GM12864 (cell line): Measurements from ENCODE around the gene ELAC1.

Source experiments
- DNase-seq: peaks from one replicate; pipeline ENCODE4 v3.0.0-alpha.2; 2011; ENCODE audit warnings: low read depth
- H3K4me3 ChIP-seq: 2 replicates; pipeline ENCODE4 v1.5.1; 2011; ENCODE audit warnings: mild to moderate bottlenecking, low read depth, low read length, control low read depth
- TF ChIP-seq, protein P1 (sequence below): IDR thresholded peaks from 2 replicates; pipeline ENCODE4 v1.5.1; 2011; ENCODE audit warnings: low read depth, mild to moderate bottlenecking, moderate library complexity, low read length, control low read depth, inconsistent platforms; ENCODE audit errors: missing control alignments

The ELAC1 gene

DNA sequence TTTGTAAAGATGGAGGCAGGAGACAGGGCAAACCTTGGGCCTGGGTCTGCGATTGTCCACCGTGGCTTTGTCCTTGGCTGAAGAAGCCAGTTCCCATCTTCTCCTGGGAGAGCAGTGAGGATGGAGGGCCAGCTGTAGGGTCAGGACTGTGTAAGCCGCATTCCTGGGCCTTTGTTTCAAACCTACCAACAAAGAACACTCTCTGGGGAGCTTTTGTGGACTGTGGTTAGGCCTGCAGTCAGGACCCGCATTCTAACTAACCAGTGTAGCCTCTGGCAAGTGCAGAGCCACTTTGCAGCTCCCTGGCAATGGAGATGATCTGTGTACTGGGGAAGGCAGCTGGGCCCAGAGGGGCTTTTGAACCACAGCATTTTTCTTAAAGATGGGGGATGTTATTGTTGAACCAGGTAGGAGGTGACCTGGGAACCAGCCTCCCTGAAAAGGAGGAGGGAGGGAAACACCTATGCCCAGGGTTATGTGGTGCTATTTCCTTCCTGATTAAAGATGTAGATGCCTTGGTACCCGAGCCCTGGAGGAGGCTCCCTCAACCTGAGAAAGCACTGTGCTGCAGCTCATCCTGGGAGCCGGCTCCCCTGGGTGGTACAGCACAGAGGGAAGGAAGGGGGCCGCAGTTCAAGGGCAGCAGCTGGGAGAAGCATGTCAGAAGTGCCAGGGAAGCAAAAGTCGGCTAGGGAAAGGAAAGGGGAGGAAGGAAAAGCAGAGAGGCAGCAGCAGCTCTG is 49.5 kb downstream of the ELAC1 start:
- DNase-seq = no peak
- TF ChIP-seq, protein P1, sequence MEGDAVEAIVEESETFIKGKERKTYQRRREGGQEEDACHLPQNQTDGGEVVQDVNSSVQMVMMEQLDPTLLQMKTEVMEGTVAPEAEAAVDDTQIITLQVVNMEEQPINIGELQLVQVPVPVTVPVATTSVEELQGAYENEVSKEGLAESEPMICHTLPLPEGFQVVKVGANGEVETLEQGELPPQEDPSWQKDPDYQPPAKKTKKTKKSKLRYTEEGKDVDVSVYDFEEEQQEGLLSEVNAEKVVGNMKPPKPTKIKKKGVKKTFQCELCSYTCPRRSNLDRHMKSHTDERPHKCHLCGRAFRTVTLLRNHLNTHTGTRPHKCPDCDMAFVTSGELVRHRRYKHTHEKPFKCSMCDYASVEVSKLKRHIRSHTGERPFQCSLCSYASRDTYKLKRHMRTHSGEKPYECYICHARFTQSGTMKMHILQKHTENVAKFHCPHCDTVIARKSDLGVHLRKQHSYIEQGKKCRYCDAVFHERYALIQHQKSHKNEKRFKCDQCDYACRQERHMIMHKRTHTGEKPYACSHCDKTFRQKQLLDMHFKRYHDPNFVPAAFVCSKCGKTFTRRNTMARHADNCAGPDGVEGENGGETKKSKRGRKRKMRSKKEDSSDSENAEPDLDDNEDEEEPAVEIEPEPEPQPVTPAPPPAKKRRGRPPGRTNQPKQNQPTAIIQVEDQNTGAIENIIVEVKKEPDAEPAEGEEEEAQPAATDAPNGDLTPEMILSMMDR = no peak
- no peak overlapping the region for H3K4me3 ChIP-seq

DNA sequence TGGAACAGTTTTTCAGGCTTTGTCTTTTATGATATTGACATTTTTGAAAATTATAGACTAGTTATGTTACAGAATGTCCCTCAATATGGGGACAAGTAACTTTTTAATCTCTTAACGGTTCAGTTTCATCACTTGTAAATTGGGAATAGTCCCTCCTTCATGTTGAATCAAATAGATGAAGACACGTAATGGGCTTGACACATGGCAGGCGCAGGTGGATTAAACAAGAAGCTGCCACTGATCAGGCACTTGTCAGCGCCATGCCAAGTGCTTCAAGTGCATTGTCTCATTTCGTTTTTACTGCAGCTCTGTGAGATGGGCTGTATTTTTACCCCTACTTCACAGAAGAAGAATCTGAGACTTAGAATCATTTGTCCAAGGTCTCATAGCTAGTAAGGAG is 52.7 kb downstream of the ELAC1 start:
- no peak overlapping the region for H3K4me3 ChIP-seq
- no peak for DNase-seq
- TF ChIP-seq, protein P1 = no peak

GRCh38 chr18:51021226-51021965 is 53.6 kb downstream of the ELAC1 start:
- DNase-seq = no peak
- TF ChIP-seq, protein P1 = no peak
- no peak overlapping the region for H3K4me3 ChIP-seq

GRCh38 chr18:51025512-51025911 is 57.7 kb downstream of the ELAC1 start:
- TF ChIP-seq, protein P1 = no peak
- no peak overlapping the region for H3K4me3 ChIP-seq
- no peak for DNase-seq

- peak; percentile 19 for DNase-seq
- TF ChIP-seq, protein P1 = no peak
- H3K4me3 ChIP-seq = no peak overlapping the region
Observed at GRCh38 chr18:51028201-51028805, 60.5 kb downstream of the ELAC1 start.

- DNase-seq = no peak
- TF ChIP-seq, protein P1 = no peak
- peak overlapping the region; percentile 69 for H3K4me3 ChIP-seq
Observed at GRCh38 chr18:51029378-51029693, 61.5 kb downstream of the ELAC1 start.
